ENCODE data around the gene ZMIZ2.

The ZMIZ2 gene

GRCh38 chr7:44787041-44787440 is 38.4 kb downstream of the ZMIZ2 start:
- no peak for DNase-seq
- TF ChIP-seq POLR2A (IDR thresholded peaks at IDR 0.05; ENCODE audit: low read length) (no peak), GATA1 (IDR thresholded peaks at IDR 0.05; ENCODE audit: low read depth, low read length) (no peak)

- TF ChIP-seq GATA1 (IDR thresholded peaks at IDR 0.05; ENCODE audit: low read depth, low read length): no peak
- no peak for TF ChIP-seq POLR2A (IDR thresholded peaks at IDR 0.05; ENCODE audit: low read length)
- no peak for DNase-seq
Measured at GRCh38 chr7:44787762-44788161, 39.1 kb downstream of the ZMIZ2 start.

- no peak for TF ChIP-seq GATA1 (IDR thresholded peaks at IDR 0.05; ENCODE audit: low read depth, low read length)
- no peak for TF ChIP-seq POLR2A (IDR thresholded peaks at IDR 0.05; ENCODE audit: low read length)
- DNase-seq: no peak
Measured at GRCh38 chr7:44789990-44790389, 41.3 kb downstream of the ZMIZ2 start.

DNA sequence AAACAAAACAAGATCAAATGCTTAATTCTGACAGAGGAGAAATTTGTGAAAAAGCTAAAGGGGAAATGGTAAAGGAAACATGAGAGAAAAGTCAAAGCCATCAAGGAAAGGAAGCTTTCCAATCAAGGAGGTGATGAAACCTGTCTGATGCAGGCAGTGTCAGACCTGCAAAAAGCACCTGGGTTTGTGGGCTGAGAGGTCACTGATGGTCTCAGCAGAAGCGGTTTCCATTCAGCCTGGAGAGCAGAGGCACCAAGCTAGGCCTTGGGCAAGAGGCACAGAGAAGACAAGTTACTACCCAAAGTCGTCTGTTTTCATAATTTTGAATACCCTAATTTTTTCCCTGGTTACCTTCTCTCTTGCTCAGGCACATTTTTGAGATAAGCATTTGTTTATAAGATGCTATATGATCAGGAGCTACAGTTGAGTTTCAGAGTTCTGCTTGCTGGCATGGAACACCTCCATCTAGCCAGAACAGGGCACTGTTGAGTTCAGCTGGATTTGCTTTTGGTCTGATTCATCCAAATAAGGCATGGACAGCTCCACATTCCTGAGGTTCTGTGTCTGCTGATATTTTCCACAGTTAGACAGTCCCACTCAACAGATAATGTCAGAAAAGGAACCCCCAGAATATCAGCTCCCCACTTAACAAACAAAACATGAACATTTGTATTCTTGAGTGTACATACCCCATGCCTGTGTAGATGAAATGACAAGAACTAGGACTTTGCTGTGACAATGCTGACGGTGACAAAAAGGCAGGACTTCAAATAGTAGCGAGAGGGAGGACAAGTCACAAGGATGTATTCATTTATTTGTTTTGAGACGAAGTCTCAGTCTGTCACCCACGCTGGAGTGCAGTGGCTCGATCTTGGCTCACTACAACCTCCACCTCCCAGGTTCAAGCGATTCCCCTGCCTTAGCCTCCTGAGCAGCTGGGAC is 42.9 kb downstream of the ZMIZ2 start:
- no peak for DNase-seq

GRCh38 chr7:44793919-44794318 is 45.3 kb downstream of the ZMIZ2 start:
- no peak for TF ChIP-seq GATA1 (IDR thresholded peaks at IDR 0.05; ENCODE audit: low read depth, low read length)
- no peak for TF ChIP-seq POLR2A (IDR thresholded peaks at IDR 0.05; ENCODE audit: low read length)
- no peak for DNase-seq

More for the DNA sequence above, 42.9 kb downstream of the ZMIZ2 start:
- TF ChIP-seq POLR2A (IDR thresholded peaks at IDR 0.05; ENCODE audit: low read length) (no peak), GATA1 (IDR thresholded peaks at IDR 0.05; ENCODE audit: low read depth, low read length) (no peak)

GRCh38 chr7:44794331-44794730 is 45.7 kb downstream of the ZMIZ2 start:
- TF ChIP-seq POLR2A (IDR thresholded peaks at IDR 0.05; ENCODE audit: low read length) (no peak), GATA1 (IDR thresholded peaks at IDR 0.05; ENCODE audit: low read depth, low read length) (no peak)
- DNase-seq: no peak

- DNase-seq: no peak
- no peak for TF ChIP-seq POLR2A (IDR thresholded peaks at IDR 0.05; ENCODE audit: low read length)
- no peak for TF ChIP-seq GATA1 (IDR thresholded peaks at IDR 0.05; ENCODE audit: low read depth, low read length)
Measured at GRCh38 chr7:44796034-44796503, 47.4 kb downstream of the ZMIZ2 start.

- no peak for TF ChIP-seq GATA1 (IDR thresholded peaks at IDR 0.05; ENCODE audit: low read depth, low read length)
- TF ChIP-seq POLR2A (IDR thresholded peaks at IDR 0.05; ENCODE audit: low read length): peak; percentile 91
- DNase-seq: peak; percentile 99
Measured at GRCh38 chr7:44796504-44797328, 48.1 kb downstream of the ZMIZ2 start, which contains the start of gene PPIA. PPIA (plus strand) TSS chr7:44796681; CDS start chr7:44796725, 44 bp downstream.

DNA sequence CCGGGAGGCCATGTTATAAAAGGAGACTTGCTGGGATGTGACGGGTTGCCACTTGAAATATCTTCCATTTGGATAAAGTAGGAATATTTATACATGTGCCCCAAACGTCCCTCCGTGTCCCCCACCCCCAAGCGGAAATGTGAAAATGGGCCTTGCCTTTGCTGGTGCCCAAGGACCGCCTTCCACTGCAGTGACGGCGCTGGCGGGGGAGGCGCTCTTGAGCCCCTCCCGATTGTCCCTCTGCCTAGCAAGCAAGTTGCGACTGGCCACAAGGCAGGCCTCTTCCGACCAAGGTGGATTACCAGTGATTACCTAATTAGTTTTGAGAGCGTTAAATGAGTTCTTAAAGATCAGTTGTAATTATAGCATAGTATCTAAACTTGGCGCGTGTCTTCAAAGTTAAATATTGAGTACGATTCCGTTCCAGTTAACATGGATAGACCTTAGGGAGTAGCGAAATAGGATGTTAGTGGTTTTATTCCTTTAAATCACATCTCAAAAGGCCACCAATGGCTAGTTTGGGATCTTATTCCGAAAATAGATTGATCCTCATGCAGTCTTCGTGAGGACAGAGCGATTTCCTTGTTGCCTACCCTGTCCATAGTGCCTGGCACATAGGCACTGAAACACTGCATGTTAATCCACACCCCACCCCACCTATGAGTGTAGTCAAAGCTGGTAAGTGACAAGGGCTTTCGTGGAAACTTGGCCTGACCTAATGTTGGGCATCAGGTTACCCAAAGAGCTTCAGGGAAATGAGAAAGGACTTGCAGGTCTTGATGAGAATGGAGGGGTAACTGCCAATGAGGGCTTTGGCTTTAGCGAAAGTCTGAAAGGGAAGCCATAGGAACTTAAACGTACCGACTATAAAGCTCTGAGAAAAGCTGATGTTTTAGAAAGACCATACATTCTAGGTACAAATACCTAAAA is 48.9 kb downstream of the ZMIZ2 start:
- TF ChIP-seq POLR2A (IDR thresholded peaks at IDR 0.05; ENCODE audit: low read length): peak; percentile 51
- no peak for TF ChIP-seq GATA1 (IDR thresholded peaks at IDR 0.05; ENCODE audit: low read depth, low read length)
- peak; percentile 93 to 94 for DNase-seq

DNA sequence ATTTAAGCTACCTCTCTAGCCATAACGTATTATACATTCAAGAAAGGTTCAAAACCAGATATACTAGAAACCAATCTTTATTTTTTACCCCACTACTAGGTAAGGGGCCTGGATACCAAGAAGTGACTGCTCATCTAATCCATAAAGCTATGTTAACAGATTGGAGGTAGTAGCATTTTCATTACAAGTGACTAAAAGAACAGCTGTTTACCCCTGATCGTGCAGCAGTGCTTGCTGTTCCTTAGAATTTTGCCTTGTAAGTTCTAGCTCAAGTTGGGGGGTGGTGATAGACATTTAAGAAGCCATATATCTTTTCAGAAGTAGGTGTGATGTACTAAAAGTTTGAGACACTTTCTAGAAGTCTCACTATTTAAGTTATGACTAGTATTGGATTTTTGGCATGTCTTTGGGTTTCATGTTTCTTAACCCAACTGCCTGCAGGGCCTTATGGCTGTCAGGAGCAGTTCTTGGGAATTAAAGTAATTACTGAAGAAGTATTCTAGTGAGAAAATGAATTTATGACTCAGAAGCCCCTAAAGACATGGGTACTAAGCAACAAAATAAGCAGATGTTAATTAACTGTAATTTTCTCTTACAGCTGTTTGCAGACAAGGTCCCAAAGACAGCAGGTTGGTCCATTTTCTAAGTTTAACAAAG is 50.1 kb downstream of the ZMIZ2 start:
- peak in 1 of 2 experiments; percentile 14 for DNase-seq
- TF ChIP-seq GATA1 (IDR thresholded peaks at IDR 0.05; ENCODE audit: low read depth, low read length) (no peak), POLR2A (IDR thresholded peaks at IDR 0.05; ENCODE audit: low read length) (no peak)

DNA sequence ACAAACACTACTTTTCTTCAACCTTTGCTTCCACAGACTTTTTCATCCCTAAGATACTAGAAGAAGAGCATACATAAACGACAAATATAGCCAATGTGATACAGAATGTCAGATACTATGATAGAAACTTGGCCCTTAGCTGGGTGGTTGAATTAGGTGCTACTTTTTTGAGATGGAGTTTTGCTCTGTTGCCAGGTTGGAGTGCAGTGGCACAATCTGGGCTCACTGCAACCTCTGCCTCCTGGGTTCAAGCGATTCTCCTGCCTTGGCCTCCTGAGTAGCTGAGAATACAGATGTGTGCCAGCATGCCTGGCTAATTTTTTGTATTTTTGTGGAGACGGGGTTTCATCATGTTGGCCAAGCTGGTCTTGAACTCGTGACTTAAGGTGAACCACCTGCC is 51.3 kb downstream of the ZMIZ2 start:
- TF ChIP-seq POLR2A (IDR thresholded peaks at IDR 0.05; ENCODE audit: low read length) (no peak), GATA1 (IDR thresholded peaks at IDR 0.05; ENCODE audit: low read depth, low read length) (no peak)
- no peak for DNase-seq

DNA sequence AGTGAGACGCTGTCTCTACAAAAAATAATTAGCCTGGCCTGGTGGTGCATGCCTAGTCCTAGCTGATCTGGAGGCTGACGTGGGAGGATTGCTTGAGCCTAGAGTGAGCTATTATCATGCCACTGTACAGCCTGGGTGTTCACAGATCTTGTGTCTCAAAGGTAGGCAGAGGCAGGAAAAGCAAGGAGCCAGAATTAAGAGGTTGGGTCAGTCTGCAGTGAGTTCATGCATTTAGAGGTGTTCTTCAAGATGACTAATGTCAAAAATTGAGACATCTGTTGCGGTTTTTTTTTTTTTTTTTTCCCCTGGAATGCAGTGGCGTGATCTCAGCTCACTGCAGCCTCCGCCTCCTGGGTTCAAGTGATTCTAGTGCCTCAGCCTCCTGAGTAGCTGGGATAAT is 53.2 kb downstream of the ZMIZ2 start:
- no peak for DNase-seq
- peak; percentile 15 for TF ChIP-seq POLR2A (IDR thresholded peaks at IDR 0.05; ENCODE audit: low read length)
- no peak for TF ChIP-seq GATA1 (IDR thresholded peaks at IDR 0.05; ENCODE audit: low read depth, low read length)
